Neuronal stem cell (in vitro differentiated cells): ENCODE results near the gene SERBP1.
"Not testable (repeated sequence)": the region's sequence is repeated elsewhere in the genome, so short reads cannot be mapped to it uniquely, and the experiment has no call there.

ENCODE experiments used
- DNase-seq: peaks from one replicate; pipeline ENCODE4 v3.0.0-alpha.2; 2013; ENCODE audit warnings: low spot score
- H2AFZ ChIP-seq: one replicate; pipeline ENCODE4 v1.6.1; 2013; ENCODE audit warnings: mild to moderate bottlenecking, low read length, inconsistent platforms
- H2AK5ac ChIP-seq: 2 replicates; pipeline ENCODE4 v1.6.1; 2013; ENCODE audit warnings: low read depth, mild to moderate bottlenecking, inconsistent platforms, low read length, moderate library complexity, mixed read lengths
- H2BK120ac ChIP-seq: 2 replicates; pipeline ENCODE4 v1.6.1; 2013; ENCODE audit warnings: low read depth, mild to moderate bottlenecking, inconsistent platforms, low read length, moderate library complexity, mixed read lengths
- H2BK12ac ChIP-seq: one replicate; pipeline ENCODE4 v1.6.1; 2013; ENCODE audit warnings: low read length, inconsistent platforms
- H2BK15ac ChIP-seq: 2 replicates; pipeline ENCODE4 v1.6.1; 2013; ENCODE audit warnings: mild to moderate bottlenecking, low read length, inconsistent platforms, mixed read lengths
- H2BK5ac ChIP-seq: one replicate; pipeline ENCODE4 v1.6.1; 2013; ENCODE audit warnings: inconsistent platforms, mild to moderate bottlenecking, low read length, moderate library complexity
- H3K14ac ChIP-seq: one replicate; pipeline ENCODE4 v1.6.1; 2013; ENCODE audit warnings: low read length, inconsistent platforms
- H3K18ac ChIP-seq: 2 replicates; pipeline ENCODE4 v1.6.1; 2013; ENCODE audit warnings: low read length, inconsistent platforms
- H3K23ac ChIP-seq: 2 replicates; pipeline ENCODE4 v1.6.1; 2013; ENCODE audit warnings: low read depth, mild to moderate bottlenecking, mixed read lengths, low read length, inconsistent platforms; ENCODE audit not compliant: poor library complexity
- H3K27ac ChIP-seq: replicated peaks from 3 replicates; pipeline ENCODE4 v1.5.1; 2013; ENCODE audit warnings: low read length, inconsistent platforms
- H3K27me3 ChIP-seq, 3 experiments: 2 replicates each; pipeline ENCODE4 v1.6.1; 2013; ENCODE audit warnings: low read length in 3 of 3, mild to moderate bottlenecking in 2 of 3, inconsistent platforms in 1 of 3, low read depth in 1 of 3, mixed read lengths in 1 of 3, moderate library complexity in 1 of 3; ENCODE audit not compliant: control insufficient read depth in 3 of 3, insufficient read depth in 3 of 3
- H3K36me3 ChIP-seq, 2 donors: replicated peaks in 1 of 2; 2 replicates each; pipeline ENCODE4 v1.6.1; 2013; ENCODE audit warnings: low read length in 2 of 2; ENCODE audit not compliant: control insufficient read depth in 2 of 2, insufficient read depth in 2 of 2
- H3K4ac ChIP-seq: 2 replicates; pipeline ENCODE4 v1.6.1; 2013; ENCODE audit warnings: inconsistent platforms, mild to moderate bottlenecking, low read length, moderate library complexity
- H3K4me1 ChIP-seq, 2 donors: 1 replicate in 1 of 2; 2 replicates in 1 of 2; pipeline ENCODE4 v1.6.1; 2013; ENCODE audit warnings: low read length in 2 of 2, low read depth in 1 of 2; ENCODE audit not compliant: control insufficient read depth in 2 of 2, insufficient read depth in 1 of 2
- H3K4me2 ChIP-seq: one replicate; pipeline ENCODE4 v1.6.1; 2013; ENCODE audit warnings: mild to moderate bottlenecking, low read length, inconsistent platforms; ENCODE audit not compliant: insufficient read depth, poor library complexity, severe bottlenecking
- H3K4me3 ChIP-seq, 2 donors: 2 replicates each; pipeline ENCODE4 v1.5.1; 2013; ENCODE audit warnings: low read length in 2 of 2, mild to moderate bottlenecking in 2 of 2, inconsistent platforms in 1 of 2, moderate library complexity in 1 of 2
- H3K79me1 ChIP-seq: one replicate; pipeline ENCODE4 v1.6.1; 2013; ENCODE audit warnings: low read depth, mild to moderate bottlenecking, inconsistent platforms, low read length, moderate library complexity
- H3K9ac ChIP-seq: one replicate; pipeline ENCODE4 v1.6.1; 2013; ENCODE audit warnings: mild to moderate bottlenecking, low read depth, low read length, inconsistent platforms; ENCODE audit not compliant: poor library complexity
- H3K9me3 ChIP-seq, 2 donors: replicated peaks in 1 of 2; 2 replicates each; pipeline versions ENCODE3 to v1.6.1; 2013; ENCODE audit warnings: low read length in 2 of 2, mild to moderate bottlenecking in 2 of 2, inconsistent platforms in 1 of 2, low read depth in 1 of 2, mixed read lengths in 1 of 2, moderate library complexity in 1 of 2; ENCODE audit not compliant: control insufficient read depth in 2 of 2, insufficient read depth in 1 of 2
- H4K8ac ChIP-seq: one replicate; pipeline ENCODE4 v1.6.1; 2013; ENCODE audit warnings: low read depth, mild to moderate bottlenecking, inconsistent platforms, low read length, moderate library complexity
- H4K91ac ChIP-seq: one replicate; pipeline ENCODE4 v1.6.1; 2013; ENCODE audit warnings: low read length, low read depth, mild to moderate bottlenecking, inconsistent platforms; ENCODE audit not compliant: poor library complexity
- WGBS, 2 donors: extraction: QIAGEN DNeasy Blood & Tissue Kit; methylation state at CpG; one replicate each; pipeline ENCODE4 v1.1.7; 2013; ENCODE audit warnings: missing lambda C conversion rate in 2 of 2, mixed read lengths in 1 of 2; ENCODE audit not compliant: insufficient read length in 2 of 2, insufficient replicate concordance in 1 of 2; ENCODE audit errors: extremely low coverage in 2 of 2; 5-methylcytosine and 5-hydroxymethylcytosine counted together

The SERBP1 gene

GRCh38 chr1:67451356-67451755 is 21.2 kb upstream of the SERBP1 start:
- H3K4me1 ChIP-seq = no peaks in the 10 kb centered on the region
- H3K18ac ChIP-seq = no peak overlapping the region
- H3K23ac ChIP-seq = no peak overlapping the region
- no peaks in the 10 kb centered on the region for H3K9me3 ChIP-seq
- H3K27ac ChIP-seq = no peak overlapping the region
- no peak overlapping the region for H3K14ac ChIP-seq
- WGBS, 2 donors = no CpG with 5 or more reads among the region's 2 CpGs
- no peak overlapping the region for H2BK12ac ChIP-seq
- H4K91ac ChIP-seq = no peak overlapping the region
- no peak overlapping the region for H2AK5ac ChIP-seq
- no peak overlapping the region for H3K4me3 ChIP-seq
- no peak overlapping the region for H2BK120ac ChIP-seq
- no peaks in the 10 kb centered on the region for H3K79me1 ChIP-seq
- H4K8ac ChIP-seq = no peak overlapping the region
- no peaks in the 10 kb centered on the region for H3K36me3 ChIP-seq
- DNase-seq = no peak
- no peak overlapping the region for H2AFZ ChIP-seq
- no peak overlapping the region for H3K9ac ChIP-seq
- no peak overlapping the region for H3K4ac ChIP-seq
- H2BK15ac ChIP-seq = no peak overlapping the region
- H3K4me2 ChIP-seq = no peak overlapping the region
- H3K27me3 ChIP-seq = peaks cover 0 to 23% (median 0%) of the 10 kb centered on the region in 3 experiments
- no peak overlapping the region for H2BK5ac ChIP-seq

- no peak overlapping the region for H2BK12ac ChIP-seq
- H3K9ac ChIP-seq = no peak overlapping the region
- no peak overlapping the region for H3K18ac ChIP-seq
- no peak overlapping the region for H4K8ac ChIP-seq
- no CpG with 5 or more reads among the region's 1 CpG for WGBS, 2 donors
- no peak overlapping the region for H3K4me3 ChIP-seq
- H3K23ac ChIP-seq = no peak overlapping the region
- H2AFZ ChIP-seq = no peak overlapping the region
- H3K4me2 ChIP-seq = no peak overlapping the region
- no peak overlapping the region for H2BK5ac ChIP-seq
- H2BK15ac ChIP-seq = no peak overlapping the region
- no peak overlapping the region for H4K91ac ChIP-seq
- H3K27ac ChIP-seq = no peak overlapping the region
- no peak overlapping the region for H2AK5ac ChIP-seq
- no peak overlapping the region for H2BK120ac ChIP-seq
- peaks cover 0 to 24% (median 0%) of the 10 kb centered on the region in 3 experiments for H3K27me3 ChIP-seq
- DNase-seq = no peak
- no peaks in the 10 kb centered on the region for H3K79me1 ChIP-seq
- no peak overlapping the region for H3K14ac ChIP-seq
- no peaks in the 10 kb centered on the region for H3K4me1 ChIP-seq
- no peaks in the 10 kb centered on the region for H3K9me3 ChIP-seq
- no peaks in the 10 kb centered on the region for H3K36me3 ChIP-seq
- H3K4ac ChIP-seq = no peak overlapping the region
Observed at GRCh38 chr1:67446893-67447292, 16.7 kb upstream of the SERBP1 start.

- not testable (repeated sequence) for H3K79me1 ChIP-seq, H2BK5ac ChIP-seq, H4K8ac ChIP-seq, H2BK120ac ChIP-seq, H2AK5ac ChIP-seq, H3K36me3 ChIP-seq, H3K14ac ChIP-seq, H2BK12ac ChIP-seq, H3K27ac ChIP-seq, H3K23ac ChIP-seq, H2BK15ac ChIP-seq, H3K4me1 ChIP-seq, H3K18ac ChIP-seq, H3K9me3 ChIP-seq, H4K91ac ChIP-seq, H2AFZ ChIP-seq, H3K9ac ChIP-seq, H3K4me2 ChIP-seq, DNase-seq, H3K4ac ChIP-seq, H3K4me3 ChIP-seq
- WGBS, 2 donors = no CpG with 5 or more reads among the region's 5 CpGs
- H3K27me3 ChIP-seq = peaks cover 0 to 27% (median 0%) of the 10 kb centered on the region in 3 experiments
Observed at GRCh38 chr1:67446014-67446413, 15.8 kb upstream of the SERBP1 start.

- no peak overlapping the region for H3K23ac ChIP-seq
- H2AFZ ChIP-seq = no peak overlapping the region
- H4K91ac ChIP-seq = no peak overlapping the region
- no peak overlapping the region for H2BK5ac ChIP-seq
- H3K79me1 ChIP-seq = no peaks in the 10 kb centered on the region
- H3K4me2 ChIP-seq = no peak overlapping the region
- no peak overlapping the region for H3K4ac ChIP-seq
- H3K4me1 ChIP-seq = no peaks in the 10 kb centered on the region
- no peak overlapping the region for H2AK5ac ChIP-seq
- no peak overlapping the region for H4K8ac ChIP-seq
- no peak overlapping the region for H3K4me3 ChIP-seq
- H3K9me3 ChIP-seq = no peaks in the 10 kb centered on the region
- no peaks in the 10 kb centered on the region for H3K36me3 ChIP-seq
- H3K14ac ChIP-seq = no peak overlapping the region
- H2BK12ac ChIP-seq = no peak overlapping the region
- no peak overlapping the region for H3K18ac ChIP-seq
- no CpG with 5 or more reads among the region's 2 CpGs for WGBS, 2 donors
- no peak overlapping the region for H3K27ac ChIP-seq
- H3K27me3 ChIP-seq = peaks cover 0 to 49% (median 0%) of the 10 kb centered on the region in 3 experiments
- H3K9ac ChIP-seq = no peak overlapping the region
- DNase-seq = no peak
- H2BK15ac ChIP-seq = no peak overlapping the region
- no peak overlapping the region for H2BK120ac ChIP-seq
Observed at GRCh38 chr1:67441739-67442281, 11.6 kb upstream of the SERBP1 start.
